DMS114 treated with DMSO at 0.1 percent for 48 hours (cell line): ENCODE measurements around the gene GUCA1A.
"Not testable (repeated sequence)": the region's sequence is repeated elsewhere in the genome, so short reads cannot be mapped to it uniquely, and the experiment has no call there.

Source experiments
- DNase-seq: peaks from one replicate; lab custom pipeline; 2025; ENCODE audit not compliant: unreplicated experiment; lab: John Stamatoyannopoulos, UW

Gene GUCA1A

DNA sequence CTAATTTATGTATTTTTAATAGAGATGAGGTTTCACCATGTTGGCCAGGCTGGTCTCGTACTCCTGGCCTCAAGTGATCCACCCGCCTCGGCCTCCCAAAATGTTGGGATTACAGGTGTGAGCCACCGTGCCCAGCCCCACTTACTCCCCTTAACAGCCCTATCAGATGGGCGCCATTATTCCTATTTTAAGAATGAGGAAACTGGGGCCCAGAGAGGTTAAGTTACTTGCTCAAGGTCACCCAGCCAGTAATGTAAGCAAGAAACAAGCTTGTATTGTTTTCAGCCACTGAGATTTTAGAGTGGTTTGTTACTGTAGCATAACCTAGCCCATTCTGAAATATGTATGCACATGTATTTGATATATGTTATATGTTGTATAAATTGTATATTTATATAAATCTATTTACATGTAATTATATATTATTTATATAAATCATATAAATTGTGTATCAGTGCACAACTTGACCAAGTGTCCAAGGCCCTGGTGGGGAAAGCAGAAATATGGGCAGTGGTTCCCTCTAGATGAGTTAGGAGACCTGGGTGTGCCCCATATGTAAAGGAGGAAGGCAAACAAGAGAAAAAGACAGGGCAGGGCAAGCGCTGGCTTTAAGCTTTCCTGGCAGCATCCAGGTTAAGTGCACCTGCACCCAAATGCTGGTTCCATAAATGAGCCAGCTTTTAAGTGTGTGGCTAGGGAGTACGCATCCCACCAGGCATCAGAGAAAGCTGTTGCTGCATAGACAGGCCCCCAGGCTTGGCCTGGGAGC is 1.2 kb upstream of the GUCA1A start:
- DNase-seq = no peak

DNA sequence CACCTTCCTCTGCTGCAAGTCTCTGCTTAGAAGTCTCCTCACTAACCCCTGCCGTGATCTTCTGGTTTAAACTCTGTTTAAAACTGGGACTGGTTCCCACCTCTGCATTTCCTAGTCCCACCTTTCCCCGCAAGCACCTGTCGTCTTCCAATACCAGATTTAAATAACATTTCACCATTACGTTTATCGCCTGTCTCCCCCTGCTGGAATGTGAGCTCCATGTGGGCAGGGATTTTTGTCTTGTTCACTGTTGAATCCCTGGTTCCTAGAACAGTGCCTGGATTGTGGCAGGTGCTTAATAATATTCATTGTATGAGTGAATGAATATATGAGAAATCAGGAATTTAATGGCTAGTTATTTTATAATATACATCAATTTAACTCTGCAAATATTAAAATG is 2.7 kb downstream of the GUCA1A start:
- DNase-seq = peak; percentile 21

DNA sequence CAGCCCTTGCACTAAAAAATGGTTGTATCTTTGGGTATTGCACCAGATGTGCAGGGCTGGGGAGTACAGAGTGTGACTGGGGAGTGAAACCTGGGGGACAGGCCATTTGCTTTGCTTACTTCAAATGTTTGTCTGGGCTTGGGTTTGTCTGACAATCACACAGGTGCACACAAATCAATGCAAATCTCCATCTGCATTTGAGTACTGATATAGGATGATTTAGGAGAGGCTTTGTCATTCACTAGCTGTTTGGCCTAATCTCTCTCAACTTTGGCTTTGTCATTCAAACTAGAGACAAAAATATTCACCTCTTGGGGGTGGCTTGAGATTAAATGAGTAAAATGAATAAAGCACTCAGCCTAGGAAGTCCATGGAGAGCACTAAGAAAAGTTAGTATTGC is 3.8 kb downstream of the GUCA1A start:
- DNase-seq = no peak

DNA sequence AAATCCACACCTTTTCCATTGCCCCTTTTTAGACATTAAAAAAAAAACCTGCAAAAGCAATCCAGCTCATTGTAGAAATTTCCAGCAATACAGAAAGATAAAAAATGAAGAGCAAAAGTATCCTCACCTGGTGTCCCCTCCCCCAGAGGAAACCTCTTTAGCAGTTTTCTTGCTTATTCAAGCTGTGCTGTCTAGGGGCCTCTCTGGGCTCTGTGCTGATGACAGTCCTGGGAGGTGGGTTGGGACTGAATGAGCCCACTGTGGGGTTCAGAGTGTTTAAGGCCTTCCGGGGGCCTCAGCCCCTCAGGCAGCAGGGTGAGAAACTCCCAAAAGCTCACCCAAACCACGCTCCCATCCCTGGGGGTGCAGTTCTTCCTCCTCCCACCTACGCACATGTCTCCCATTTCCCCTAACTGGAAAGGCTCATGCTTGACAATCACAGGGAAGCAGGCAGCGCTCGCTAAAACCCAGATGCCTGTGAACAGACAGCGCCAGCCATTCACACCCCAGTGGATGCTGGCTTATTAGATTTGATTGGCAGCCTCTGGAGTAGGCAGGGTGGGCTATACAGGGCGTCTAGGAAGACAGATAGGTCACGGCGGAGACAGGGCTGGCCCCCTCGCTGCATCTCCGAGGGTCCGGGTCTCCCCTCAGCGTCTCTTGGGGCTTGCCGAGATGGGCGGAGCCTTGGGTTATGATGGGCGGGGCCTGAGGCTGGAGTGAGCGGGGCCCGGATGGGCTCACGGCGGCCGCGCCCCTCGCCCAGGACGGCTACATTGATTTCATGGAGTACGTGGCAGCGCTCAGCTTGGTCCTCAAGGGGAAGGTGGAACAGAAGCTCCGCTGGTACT is 4.6 kb downstream of the GUCA1A start:
- DNase-seq = no peak

DNA sequence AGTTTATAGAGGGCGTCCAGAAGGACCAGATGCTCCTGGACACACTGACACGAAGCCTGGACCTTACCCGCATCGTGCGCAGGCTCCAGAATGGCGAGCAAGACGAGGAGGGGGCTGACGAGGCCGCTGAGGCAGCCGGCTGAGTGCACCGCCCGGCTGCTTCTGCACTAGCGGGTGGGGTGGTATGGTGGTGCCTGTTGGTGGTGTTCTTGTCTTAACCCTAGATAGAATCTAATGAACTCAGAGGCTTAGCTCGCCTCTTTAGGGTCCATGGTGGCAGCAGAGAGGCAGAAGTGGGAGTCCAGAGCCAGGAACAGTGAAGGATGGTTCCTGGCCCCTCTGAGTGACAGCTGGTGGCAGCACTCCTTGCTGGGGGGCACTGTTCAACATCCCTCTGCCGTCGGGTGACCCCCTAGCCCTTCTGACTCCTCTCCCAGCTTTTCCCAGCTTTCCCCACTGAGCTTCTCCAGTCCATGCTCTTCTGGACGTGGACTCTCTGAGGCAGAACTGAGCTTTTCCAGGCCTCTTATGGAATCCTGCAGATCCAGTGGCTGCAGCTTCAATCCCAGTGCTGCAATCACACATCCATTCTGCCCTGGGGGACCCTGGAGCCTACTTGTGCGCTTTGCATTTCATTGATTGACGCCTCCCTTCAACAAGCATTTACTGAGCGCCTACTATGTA is 6.2 kb downstream of the GUCA1A start:
- DNase-seq = no peak

DNA sequence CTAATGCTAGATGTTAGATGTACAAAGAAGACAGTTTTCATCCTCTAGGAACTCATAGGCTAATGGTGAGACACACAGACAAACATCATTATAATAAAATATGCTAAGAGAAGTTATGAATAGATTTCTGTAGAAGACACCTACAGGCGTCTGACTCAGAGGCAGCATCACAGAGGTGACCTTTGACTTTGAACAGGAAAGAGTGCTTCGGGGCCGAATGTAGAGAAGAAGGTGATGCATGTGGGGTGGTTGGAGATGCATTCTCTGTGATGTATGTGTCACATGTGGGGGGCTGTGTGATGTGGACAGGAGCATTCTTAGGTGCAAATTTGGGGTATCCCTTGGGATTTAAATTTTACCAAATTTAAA is 6.8 kb downstream of the GUCA1A start:
- no peak for DNase-seq

DNA sequence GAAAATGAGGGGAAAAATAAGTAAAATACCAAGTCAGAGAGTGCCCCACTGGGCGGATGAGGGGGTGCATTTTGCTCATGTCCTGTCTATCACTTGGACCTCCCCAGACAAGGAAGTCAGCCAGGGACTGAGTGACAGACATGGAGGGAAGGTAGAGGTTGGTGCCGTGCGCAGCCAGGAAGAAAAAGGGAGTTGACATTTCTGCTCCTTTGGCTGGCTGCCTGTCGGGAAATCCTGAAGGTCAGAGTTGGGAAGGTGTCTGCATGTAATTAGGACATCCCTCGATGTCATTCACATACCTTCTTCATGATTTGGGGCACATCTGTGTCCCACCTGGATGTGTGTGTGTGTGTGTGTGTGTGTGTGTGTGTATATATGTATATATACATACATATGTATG is 8.9 kb downstream of the GUCA1A start:
- no peak for DNase-seq

DNA sequence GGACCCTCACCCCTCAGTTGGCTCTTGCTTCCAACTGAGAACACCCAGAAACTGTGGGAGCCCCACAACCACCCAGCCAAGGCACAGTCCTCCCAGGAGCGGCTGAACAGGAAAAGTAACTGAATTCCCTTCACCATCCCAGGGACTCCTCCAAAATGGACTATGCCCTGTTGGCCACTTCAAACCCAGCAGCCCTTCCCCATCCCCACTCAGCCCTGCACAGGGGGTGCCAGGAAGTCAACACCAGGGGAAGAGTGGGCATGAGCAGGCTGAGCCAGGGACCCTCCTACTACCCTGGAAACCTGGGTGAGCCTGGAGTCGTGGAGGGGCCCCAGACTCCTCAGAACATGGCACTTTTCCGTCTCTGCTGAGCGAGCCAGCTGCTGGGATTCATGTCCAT is 11.3 kb downstream of the GUCA1A start:
- no peak for DNase-seq

DNA sequence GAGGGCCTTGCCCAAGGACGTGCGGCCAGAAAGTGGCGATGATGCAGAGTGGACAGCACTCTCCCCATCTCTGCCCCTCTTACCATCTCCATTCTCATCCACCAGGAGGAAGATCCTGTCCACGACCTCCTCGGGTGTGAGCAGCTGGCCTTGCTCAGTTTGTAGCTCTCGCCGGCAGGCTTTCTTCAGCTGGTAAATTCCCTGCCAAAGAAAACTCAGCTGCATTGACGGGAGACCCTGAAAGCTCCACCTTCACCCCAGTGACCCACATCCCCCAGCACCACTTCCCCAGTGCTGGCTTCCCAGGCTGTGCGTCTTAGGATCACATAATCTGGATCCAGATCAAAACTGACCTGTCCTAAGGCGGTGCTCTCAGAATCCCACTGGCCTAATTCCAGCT is 12.4 kb downstream of the GUCA1A start:
- DNase-seq = no peak

DNA sequence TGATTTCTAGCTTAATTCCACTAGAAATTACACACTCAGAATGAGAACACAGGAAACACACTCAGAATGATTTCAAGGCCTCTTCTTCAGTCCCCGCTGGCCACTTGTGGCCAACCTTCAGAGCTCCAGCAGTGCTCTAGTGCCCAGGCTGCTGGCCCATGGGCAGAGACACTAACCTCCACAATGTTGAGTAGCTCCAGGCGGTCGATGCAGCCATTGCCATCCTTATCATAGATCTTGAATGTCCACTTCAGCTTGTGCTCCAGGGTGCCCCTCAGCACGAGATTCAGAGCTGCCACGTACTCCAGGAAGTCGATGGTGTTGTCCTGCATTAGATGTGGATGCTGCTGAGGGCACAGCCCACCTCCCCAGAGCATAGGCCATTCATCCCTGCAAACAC is 15.2 kb downstream of the GUCA1A start:
- no peak for DNase-seq

DNA sequence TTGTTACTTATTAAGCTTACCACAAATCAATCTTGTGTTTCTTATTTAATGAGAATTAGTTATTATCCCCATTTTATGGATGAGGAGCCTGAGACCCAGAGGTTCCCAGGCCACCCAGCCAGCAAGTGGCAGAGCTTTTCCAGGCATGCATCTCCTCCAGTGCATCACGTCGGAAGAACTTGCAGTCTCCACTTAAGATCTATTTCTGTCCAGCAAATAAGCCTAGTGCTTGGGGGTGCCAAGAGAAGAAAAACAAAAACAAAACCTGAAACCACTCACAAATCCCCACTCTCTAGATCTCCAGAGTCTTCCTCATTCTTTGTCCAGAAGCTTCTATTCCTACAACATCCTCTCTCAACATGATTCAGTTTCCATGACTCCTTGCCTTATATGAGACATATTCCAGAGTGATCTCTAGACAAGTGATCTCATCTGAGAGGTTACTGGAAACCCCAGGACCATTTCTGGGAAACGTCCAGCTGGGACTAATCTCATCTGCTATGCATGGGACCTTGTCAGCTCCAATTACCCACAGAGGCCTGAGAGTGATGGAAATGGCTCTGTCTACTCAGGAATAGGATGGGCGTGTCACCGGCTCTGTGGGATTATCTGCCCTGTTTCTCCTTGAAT is 17.5 kb downstream of the GUCA1A start:
- DNase-seq = no peak

DNA sequence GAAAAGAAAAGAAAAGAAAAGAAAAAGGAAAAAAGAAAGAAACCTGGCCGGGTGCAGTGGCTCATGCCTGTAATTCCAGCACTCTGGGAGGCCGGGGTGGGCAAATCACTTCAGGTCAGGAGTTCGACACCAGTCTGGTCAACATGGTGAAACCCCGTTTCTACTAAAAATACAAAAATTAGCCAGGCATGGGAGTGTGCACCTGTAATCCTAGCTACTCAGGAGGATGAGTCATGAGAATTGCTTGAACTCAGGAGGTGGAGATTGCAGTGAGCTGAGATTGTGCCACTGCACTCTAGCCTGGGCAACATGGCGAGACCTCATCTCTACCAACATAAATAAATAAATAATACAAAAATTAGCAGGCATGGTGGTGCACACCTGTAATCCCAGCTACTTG is 19.2 kb downstream of the GUCA1A start:
- DNase-seq = not testable (repeated sequence)

DNA sequence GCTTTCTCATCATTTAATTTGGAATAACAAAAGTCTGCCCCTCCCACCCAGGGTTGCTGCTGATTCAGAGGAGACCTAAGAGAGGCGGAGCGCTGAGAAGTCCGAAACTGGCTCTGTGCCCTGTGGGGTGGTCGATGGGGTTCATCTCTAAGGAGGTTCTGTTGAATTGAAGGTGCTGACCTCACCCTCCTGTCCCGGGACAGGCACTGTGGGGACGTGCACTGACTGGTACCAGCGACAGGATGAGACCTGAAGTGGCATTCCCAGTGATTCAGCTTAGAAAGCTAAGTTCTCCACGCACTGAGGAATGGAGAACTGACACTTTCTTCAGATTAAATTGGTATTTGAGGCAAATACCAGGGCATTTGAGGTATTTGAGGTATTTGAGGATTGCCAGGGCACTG is 20.3 kb downstream of the GUCA1A start:
- DNase-seq = no peak

DNA sequence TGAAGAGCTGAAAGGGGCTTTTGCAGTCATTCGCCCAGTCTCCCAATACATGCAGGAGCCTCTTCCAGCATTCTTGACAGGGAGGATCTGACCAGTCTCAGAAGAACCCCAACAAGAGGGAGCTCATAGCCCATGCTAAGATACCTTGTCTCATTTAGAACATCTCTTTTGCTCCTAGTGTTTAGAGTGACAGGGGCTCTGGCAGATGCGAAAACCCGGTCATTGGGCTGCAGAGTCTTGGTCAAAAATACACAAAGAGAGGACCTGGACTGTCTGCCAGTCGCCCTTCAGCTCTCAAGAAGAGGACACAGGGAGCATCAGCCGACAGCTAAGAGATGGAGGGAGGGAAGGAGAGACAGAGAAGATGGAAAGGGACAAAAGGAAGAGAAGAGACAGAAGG is 20.9 kb downstream of the GUCA1A start:
- DNase-seq = no peak

DNA sequence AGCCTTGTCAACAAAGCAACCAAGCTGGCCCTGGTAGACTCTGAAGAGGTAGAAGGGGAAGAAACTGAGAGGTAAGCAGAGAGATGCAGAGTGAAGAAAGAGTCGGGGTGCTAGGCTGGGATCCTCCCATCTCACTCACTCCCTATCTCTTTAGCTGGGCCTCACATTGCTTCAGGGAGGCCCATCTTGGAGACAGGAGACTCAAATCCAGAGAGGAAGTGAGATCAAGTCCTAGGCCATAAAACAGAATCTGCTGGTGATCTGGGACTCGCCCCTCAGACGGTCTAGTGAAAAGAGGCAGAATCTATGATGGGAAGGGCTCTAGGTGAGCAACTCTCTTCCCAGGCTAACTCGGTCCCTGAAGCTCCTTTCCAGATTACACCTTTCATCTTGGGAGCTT is 22.3 kb downstream of the GUCA1A start:
- DNase-seq = no peak

DNA sequence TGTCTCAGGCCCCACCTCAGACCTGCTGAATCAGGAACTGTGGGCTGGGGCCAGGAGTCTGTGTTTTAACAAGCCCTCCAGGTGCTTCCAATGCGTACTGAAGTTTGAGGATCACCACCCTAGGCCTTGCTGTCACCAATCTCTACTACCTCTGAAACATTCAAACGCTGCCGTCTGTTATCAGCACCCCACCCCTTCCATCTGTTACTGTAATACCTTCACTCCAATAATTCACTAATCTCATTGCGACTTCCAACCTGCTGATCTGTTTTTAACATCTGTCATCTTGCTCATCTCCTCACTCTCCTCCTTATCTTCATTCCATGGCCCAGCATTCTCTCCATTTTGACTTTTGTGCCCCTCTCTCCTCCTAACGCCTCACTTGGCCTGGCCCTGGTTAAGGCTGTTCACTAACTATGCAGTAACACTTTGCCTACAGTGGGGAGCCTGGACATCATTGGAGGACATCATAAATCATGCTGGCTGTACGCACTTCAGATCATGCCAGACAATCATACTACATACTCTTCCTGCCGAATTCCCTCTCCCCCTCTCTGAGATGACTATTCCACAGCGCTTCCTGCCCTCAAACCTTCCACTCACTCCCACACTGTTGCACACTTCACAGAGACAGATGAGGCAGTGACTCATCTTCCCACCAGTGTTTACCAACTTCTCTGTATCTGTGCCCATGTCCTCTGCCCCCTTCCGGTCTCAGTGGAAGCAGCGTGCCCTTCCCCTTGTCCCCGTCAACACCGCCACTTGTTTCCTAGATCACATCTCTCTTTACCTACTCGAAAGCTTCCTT is 24.6 kb downstream of the GUCA1A start:
- no peak for DNase-seq

DNA sequence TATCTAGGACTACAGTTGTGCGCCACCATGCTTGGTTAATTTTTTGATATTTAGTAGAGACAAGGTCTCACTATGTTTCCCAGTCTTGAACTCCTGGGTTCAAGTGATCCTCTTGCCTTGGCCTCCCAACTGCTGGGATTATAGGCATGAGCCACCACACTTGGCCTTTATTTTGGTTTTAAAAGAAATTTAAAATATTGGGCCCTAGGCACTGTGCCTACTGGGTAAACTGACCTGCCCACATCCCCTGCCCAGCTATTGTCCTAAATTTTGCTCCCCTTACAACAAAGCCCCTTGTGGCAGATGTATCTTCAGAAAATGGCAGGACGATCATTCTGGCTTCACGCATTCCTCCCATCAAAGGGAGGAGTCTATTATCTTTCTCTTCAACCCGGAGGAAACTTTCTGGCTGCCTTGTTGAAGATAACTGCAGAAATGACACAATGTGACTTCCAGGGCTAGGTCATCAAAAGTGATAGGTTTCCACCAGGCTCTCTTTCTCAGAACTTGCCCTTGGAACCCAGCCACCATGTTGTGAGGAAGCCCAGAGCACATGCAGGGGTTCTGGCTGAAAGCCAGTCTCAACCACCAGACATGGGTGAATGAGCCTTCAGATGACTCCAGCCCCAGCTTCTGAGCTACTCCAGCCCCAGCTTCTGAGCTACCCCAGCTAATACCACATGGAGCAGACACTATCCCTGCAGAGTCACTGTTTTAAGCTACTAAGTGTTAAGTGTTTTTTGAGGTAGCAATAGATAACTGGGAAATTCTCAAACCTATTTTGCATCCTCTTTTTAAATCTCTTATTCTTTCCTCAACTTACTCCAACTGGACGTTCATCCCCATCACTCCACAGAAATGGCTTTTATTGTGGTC is 26.2 kb downstream of the GUCA1A start:
- no peak for DNase-seq

DNA sequence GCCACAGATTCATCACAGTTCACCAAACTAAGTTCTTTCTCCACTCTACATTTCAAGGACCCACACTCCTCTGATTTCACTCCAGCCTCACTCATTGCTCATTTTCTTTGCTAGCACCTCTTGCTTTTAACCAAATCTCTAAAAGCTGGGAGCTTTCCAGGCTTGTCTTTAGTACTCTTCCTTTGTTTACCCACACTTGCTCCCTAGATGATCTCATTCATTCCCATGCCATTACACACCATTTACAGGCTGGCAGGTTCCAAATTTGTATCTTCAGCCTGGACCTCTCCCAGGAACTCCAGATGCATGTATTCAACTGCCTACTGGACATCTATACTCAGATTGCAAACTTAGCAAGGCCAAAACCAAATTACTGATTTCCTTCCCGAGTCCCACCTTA is 26.9 kb downstream of the GUCA1A start:
- DNase-seq = no peak

DNA sequence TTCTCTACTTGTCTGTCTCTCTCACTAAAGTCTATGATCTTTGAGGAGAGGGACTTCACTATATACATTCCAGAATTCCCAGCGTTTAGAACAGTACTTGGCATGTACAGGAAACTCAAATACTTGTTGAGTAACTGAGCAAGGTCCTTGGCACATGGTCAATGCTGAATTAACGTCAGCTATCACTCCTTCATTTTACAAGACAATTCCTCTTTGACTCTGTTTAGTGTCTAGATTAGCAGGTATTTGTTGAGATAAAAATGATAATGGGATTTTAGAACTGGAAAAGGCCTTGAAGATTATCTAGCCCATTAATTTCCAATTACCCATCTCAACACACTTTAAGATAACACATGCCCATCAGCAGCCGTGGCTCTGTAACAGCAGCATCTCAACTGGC is 28.2 kb downstream of the GUCA1A start:
- DNase-seq = no peak
